Middle frontal gyrus (tissue), 1 donor: ENCODE measurements around the gene CACTIN.

Experiments
- DNase-seq: peaks from one replicate; pipeline ENCODE4 v3.0.0-alpha.2; 2015; ENCODE audit warnings: low spot score; ENCODE audit errors: extremely low spot score

Gene CACTIN

DNA sequence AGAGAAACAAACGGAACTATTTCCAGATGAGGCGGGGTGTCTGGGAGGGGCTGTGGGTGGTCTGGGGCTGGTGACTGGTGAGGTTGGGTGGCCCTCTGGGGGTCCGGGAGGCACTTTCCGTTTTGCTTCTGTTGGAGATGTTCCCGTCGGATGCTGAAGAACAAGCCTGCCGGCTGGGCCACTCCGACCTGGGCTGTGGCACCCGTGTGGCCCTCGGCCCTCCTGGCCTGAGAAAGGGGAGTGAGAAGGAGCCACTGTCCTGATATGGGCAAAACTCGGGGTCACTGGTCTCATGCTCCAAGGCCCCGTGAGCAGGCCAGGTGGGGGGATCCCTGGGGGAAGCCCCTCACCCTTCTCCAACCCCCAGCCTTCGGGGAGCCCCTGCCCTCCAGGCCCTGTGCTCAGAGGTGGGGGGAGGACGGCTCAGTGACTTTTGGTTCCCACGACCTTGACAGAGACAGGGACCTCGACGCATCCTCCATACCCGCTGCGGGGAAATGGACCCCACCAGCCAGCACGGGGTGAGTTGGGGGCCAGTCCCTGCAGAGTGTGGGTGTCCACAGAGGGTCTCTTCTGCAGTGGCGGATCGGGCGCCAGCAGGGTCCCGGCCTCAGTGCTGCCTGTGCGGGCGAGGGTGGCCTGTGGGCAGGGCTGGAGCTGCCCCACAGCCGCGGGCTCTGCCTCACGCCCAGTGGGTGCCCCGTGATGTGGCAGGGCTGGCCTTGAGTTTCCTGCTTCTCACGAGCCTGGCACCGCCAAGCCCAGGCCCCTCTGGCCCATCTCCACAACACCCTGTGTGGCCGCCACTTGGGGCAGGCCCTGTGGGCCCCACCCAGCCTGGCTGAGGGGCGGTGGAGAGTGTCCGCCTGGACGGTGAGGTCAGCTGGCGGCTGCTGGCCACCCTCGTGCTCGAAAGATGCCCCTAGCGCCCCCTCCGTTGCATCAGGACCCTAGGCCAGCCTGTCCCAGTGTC, 15.6 kb downstream of the CACTIN start:
- DNase-seq = no peak

DNA sequence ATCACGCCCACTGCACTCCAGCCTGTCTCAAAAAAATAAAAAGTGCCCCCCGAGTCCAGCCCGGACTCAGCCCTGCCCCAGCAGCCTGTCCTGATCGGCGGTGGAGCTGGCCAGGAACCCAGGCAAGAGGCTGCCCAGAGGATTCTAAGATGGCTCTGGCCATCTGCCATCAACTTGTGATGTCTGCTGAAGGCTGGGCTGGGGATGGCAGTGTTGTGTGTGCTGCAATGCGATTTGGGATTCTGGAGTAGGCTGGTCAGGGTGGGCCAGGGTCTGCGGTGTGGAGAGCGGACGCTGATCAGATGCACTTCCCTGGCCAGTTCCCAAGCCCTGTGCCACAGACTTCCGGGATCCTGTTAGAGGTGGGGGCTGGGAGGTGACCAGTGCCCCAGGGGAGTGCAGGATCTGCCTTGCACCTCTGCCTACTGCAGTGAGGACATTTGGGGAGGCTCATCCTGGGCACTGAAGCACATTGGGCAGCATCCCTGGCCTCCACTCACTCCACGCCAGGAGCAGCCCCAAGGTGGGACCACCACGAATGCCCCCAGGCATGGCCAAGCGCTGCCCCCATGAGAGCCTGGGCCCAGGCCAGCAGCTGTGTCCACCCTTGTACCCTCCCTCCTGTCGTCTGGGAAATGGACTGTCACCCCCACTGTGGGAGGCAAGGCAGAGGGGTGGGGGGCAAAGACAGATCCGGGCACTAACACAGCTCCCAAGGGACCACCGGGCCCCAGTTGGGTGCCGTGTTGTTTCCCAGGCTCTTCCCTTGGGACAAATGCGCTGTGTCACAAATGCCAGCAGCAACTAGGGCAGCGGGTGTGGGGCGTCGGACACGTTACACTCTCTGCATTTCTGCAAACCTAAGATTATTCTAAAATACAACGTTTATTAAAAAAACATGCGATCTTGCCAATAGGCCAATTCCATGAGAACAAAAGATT, 16.5 kb downstream of the CACTIN start:
- DNase-seq = no peak

DNA sequence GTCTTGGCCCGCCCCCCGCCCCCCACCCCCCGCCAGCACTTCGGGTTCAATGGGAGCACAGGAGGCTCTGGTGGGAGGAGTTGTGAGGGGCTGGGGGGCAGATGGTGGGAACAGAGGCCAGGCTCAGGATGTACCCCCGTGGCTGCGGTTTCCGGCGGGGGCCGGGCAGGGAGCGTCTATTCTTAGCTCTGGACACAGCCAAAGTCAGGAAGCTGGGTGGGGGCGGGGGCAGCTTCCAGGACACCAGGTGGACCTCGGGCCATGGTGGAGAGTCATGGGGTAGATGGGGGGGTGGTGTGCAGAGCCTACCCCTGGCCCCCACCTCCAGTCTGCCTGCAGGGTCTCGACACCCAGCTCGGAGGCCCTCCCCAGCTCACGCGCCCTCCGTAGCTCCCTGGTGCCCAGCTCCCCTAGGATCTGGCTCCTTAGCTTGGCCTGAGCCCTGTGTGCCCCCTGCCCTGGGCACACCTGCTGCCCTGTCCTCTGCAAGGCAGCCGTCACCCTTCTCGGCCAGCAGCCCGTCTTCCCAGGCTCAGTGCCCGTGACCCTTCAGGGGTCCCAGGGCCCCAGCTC, 17.8 kb downstream of the CACTIN start:
- DNase-seq = no peak

DNA sequence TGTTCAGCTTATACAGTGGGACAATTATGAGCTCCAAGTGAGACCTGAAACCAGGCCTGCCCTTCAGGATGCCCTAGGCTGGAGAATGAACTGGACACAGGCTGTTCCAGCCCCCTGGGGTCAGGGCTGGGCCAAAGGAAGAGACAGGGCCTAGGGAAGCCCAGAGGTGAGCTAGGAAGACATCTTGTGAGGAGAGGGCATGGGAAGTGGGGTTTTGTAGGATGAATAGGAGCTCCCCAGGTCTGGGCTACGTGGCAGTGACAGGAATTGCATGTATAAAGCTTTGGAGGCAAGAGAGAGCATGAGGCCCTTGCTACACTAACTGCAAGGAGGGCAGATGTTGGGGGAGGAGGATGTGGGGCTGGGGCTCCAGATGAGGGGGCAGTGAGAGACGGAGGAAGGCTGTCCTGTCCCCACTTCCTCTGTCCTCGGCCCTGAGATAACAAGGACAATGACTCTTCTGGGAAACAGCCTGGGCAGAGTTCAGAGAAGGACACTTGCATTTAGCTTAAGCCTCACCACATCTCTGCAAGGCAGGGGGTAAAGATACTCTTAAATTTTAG, 18.4 kb downstream of the CACTIN start:
- DNase-seq = no peak

DNA sequence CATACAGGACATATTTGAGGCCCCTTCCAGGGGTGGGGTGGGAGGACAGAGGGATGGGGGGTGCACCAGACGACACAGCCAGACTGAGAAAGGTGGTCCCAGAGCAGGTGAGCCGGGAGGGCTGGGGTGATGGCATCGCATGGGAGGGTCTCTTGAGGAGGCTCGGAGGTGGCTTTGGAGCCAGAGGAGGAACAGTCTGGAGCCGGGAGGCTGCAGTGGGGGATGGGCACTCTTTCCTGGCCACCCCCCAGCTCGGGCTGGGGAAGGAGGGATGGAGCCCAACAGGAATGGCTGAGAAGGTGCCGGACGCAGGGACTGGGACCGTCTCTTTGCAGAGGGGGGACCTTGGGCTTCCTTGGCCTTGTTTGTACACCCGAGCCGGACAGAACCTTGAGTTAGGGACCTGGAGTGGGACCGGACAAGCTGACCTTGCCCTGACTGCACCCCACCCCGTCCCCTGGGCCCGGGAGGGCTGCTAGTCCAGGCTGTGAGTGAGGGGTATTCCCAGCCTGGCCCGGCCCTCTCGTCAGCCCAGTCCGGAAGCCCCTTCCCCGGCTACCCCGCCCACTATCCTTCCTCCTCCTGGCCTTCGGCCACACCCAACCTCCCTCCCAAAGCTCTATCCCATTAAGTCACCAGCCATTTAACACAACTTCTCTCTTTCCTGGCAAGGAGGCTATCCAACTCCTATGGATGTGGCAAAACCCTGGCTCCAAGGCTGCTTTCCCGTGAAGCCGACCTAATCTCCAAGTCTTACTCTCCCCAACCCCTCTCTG, 19.1 kb downstream of the CACTIN start:
- DNase-seq = no peak

DNA sequence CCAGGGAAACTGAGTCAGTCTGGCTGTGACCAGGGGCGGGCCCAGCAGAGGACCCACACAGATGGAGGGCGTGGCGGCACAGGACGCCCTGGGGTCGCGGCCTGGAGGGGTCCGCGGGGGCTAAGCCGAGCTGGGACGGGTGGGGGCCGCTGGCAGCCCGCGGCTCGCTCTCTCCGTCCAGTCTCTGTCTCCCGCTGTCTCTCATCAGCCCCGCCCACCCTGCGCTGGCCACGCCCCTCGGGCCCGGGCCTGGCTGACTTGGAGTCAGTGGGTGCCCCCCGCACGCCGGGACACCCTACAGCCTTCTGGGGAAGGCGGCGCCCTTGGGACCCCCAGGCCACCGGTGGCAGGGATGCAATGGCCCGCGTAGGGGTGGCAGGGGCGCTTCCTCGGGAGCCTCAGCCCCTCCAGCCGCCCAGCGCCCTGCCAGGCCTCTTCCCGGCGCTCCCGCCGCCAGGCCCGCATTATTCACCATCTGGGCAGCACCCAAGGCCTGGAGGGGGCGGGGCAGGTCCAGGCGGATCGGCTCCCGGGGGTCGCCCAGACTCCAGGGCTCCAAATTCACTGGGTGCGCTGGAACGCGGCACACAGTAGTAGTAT, 19.8 kb downstream of the CACTIN start, which contains the start of gene TBXA2R:
Gene TBXA2R (minus strand): TSS at position 186 of the 600 bp plus-strand sequence. CDS start 6,241 bp downstream, outside the sequence.
- DNase-seq = no peak

DNA sequence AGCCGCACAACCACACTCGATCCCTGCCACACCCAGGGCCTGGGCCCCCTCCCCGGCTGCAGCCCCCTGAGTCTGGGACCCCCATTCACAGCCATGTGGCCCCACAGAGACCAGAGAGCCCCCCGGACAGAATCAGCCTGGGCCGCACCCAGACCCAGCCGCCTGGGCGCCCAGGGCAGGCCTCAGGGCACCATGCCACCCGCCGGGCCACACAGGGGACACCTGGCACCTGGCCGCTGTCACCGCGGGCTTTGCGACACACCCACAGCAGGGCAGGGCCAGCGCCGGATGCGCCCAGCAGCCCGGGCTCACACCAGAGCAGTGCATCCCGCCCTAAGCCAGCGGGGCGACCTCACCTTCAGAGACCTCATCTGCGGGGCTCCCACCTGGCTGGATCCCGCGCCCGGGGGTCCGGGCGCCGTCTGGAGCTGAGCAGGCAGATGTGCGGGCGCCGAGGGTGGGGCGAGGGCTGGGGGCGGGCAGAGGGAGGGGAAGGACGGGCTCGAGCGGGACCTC, 20.4 kb downstream of the CACTIN start:
- DNase-seq = no peak

DNA sequence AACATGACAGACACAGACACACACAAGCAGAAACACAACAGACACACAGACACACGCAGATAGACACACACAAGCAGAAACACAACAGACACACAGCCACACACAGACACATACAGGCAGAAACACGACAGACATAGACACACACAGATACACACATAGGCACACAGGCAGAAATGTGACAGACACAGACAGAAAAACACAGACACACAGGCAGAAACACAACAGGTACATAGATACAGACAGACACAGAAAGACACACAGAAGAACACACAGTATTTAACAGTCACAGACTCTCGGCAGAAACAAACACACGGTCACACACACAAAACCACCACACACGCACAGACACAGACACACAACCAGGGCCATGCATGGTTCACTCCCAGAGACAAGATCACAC, 20.8 kb downstream of the CACTIN start:
- no peak for DNase-seq

DNA sequence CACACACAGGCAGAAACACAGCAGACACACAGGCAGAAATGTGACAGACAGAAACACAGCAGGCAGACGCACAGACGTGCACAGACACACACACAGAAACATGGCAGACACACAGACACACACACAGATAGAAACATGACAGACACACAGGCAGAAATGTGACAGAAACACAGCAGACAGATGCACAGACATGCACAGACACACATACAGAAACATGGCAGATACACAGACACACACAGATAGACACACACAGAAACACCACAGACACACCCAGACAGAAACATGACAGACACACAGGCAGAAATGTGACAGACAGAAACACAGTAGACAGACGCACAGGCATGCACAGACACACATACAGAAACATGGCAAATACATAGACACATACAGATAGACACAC, 21.2 kb downstream of the CACTIN start:
- DNase-seq = no peak

DNA sequence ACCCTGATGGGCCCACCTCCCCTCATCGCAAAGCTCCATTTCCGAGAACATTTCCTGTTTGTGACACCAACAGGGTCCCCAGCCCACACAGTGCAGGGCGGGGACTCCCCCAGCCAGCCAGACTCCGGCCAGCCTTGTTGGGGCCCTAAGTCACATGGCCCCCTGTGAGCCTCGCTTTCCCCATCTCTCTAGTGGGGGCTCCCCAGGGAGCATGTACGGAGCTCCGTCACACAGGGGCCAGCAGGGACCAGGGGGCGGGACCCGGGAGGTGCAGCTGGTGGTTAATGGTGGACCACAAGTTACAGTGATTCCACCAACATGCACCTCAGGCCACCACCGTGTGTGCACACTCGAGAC, 21.6 kb downstream of the CACTIN start:
- DNase-seq = no peak

DNA sequence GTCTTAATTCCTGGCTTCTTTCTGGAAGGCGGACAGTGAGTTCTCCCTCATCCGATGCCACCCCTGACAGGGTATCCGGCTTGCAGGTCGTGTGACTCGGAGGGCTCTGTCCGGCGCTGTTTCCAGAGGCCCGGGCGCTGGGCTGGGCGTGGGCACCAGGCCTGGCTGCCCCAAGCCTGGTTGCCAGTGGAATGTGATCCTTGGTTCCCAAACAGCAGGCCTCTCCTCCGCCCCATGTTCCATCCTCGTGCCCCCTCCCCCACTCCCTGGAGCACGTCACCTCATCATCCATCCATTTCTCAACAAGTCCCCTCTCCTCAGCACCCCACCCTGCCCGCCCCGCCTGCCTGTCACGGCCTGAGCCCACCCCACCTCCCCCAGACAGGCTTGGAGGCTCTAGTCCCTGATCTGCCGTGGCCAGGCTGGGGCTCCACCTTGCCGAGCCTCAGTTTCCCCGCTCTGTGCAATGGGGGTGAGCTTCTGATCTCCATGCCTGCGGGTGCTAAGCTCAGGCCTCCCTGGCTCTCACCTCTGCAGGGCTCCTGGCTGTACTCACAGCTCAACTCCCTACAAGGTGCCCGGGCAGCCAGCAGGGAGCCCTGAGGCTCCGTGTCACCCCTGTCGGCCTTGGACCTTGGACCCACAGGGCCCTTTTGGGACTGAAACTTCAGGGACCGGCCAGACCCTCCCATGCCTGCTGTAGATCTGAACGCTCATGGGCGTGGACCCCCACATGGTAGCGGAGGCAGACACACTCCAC, 22.2 kb downstream of the CACTIN start:
- DNase-seq = no peak

DNA sequence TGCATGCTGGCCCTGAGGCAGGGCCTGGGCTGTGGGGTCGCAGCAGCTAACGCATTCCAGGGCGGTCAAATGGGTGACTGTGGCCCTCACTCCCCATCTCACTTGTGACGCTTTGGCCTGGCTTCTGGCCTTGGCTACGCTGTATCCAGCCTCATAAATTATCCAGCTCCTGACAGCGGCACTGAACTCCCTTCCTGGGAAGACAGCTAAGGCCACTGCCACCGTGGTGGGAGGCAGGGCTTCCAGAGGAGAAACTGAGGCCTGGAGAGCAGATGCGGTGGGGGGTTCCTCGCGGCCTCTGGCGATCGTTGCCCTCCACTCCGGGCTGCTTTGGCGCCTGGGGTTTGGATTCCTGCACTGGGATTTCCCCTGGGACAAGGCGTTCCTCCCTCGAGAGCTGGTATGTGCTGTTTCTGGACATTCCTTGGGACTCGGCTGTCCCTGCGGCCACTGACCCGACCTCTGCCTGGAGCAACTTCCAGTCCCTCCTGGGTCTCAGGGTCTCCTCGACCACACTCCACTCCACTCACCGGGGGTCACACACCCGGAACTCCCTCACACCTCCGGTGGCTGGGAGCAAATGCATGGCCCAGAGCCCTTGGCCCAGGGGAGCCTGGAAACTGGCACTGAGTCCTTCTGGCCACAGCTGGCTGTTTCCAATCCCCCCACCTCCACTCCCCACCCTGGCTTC, 23.3 kb downstream of the CACTIN start:
- DNase-seq = no peak

DNA sequence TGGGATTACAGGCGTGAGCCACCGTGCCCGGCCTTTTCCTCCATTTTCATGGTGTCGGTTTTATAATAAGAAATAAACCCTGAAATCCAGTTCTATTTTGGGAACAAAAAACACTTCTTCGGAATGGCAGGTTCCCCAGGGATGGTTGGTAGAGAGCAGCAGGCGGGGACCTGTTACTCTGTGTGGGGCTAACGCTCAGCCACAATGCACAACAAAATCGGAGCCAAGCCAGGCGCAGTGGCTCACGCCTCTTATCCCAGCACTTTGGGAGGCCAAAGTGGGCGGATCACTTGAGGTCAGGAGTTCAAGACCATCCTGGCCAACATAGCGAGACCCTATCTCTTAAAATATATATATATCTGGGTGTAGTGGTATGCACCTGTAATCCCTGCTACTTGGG, 25.6 kb downstream of the CACTIN start:
- no peak for DNase-seq

DNA sequence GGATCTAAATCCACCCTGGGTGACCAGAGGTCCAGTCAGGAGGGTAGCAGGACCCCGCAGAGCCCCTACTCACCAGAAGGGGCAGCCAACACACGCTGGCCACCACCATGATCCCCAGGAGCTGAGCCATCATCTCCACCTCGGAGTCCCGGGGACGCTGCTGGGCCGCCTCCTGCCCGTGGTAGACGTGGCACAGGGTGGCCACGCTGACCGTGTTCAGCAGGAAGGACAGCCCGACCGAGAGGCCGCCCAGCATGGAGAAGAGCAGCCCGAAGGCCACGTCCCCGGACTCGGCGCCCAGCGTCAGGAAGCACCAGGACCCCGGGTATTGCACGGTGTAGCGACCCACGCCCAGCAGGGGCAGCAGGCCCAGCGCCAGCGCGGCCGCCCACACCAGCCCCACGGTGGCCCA, 26.8 kb downstream of the CACTIN start:
- DNase-seq = no peak

DNA sequence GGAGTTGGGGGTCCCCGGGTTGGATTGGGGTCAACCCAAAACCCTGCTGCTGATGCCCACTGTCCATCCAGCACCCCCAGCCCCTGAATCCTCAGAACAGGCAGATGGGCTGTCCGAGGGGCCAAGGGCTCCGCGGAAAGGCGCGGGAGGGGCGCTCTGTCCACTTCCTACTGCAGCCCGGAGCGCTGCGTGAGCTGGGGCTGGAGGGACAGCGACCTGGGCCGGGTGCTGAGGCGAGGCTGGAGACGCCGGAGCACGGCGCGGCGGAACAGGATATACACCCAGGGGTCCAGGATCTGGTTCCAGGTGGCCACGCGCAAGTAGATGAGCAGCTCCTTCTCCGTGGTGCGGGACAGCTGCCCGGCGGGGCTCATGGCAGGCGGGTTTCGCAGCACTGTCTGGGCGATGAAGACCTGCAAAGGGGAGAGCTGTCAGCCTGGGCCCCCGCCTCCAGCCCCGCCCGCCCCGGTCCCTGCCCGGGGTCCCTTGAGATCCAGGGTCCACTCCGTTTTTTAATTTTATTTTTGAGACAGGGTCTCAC, 31.0 kb downstream of the CACTIN start:
- no peak for DNase-seq

DNA sequence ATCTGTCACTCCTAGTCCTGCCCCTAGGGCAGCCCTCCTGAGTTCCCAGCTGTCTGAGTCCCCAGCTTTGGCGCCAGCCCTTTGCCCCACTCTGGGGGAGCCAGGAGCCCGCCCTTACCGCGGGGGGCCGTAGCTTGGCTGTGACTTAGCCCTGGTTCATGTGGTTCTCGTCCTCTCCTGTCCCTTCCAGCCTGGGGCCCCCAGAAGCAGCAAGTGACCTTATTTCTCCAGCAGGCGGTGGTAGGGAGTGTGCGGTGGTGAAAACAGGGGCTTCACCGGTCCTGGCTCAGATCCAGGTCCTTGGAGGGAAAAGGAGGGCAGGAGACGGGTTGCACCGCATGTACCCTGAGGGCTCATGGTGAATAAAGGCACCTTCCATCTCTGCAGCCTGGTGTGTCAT, 33.4 kb downstream of the CACTIN start:
- no peak for DNase-seq

DNA sequence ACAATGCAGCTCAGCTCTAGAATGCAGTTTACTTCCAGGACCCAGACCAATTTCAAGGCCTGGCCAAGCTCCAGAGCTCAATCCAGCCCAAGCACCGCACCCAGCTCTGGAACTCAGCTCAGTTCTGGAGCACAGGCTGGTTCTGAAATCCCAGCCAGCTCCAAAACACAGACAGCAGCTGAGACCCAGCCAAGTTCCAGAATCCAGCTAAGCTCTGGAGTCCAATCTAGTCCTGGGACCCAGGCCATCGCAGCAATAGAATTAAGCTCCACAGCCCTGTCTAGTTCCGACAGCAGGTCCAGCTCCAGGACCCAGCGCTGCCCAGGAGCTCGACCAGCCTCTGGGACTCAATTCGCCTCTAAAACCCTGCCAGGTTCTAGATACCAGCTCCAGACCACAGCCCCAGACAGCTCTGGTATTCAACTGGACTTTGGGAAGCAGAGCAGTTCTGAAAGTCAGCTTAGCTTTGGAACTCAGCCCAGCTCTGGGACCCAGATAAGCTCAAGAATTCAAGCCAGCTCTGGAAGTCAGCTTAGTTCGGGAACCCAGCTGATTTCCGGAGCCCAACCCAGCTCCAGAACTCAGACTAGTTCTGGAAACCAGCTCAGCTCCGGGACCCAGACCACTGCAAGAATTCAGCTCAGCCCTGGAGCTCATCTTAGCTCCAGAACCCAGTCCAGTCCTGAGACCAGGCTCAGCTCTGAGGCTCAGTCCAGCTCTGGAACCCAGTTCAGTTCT, 34.5 kb downstream of the CACTIN start:
- DNase-seq = no peak
